Prostate gland (tissue), 2 donors: ENCODE data around the gene NUCKS1.

Source experiments
- CTCF ChIP-seq, 4 experiments: fragments of 200-600 bp in 2 of 4; fragments of 450-650 bp in 2 of 4; sonication (generic) in 2 of 4; IDR thresholded peaks; 1 replicate in 3 of 4; 2 replicates in 1 of 4; pipeline ENCODE4 v1.5.1; 2016 to 2019; ENCODE audit warnings: antibody characterized with exemption in 4 of 4, mild to moderate bottlenecking in 2 of 4, moderate library complexity in 2 of 4
- POLR2A ChIP-seq: fragments of 450-650 bp; IDR thresholded peaks from one replicate; pipeline ENCODE4 v1.6.1; 2016; ENCODE audit warnings: antibody characterized with exemption, mild to moderate bottlenecking
- POLR2AphosphoS5 ChIP-seq: sonication (generic); formaldehyde crosslinking; IDR thresholded peaks from one replicate; pipeline ENCODE4 v1.6.1; 2017; ENCODE audit warnings: antibody characterized with exemption

- TF ChIP-seq CTCF (IDR thresholded peaks at IDR 0.05) (no peak), POLR2AphosphoS5 (no peak), POLR2A (no peak)
These were observed 32.8 kb upstream of the NUCKS1 start for GRCh38 chr1:205782627-205783432.
